Stimulated activated CD8-positive, alpha-beta memory T cell treated with anti-CD3 and anti-CD28 coated beads, Interleukin-2, amount 100 ng/mL, for 48 hours (primary cell): Measurements from ENCODE around the gene UPP2.

Source experiments
- DNase-seq, 2 donors: peaks; one replicate each; pipeline ENCODE4 v3.0.0-alpha.2; 2020; ENCODE audit warnings: low read depth in 2 of 2

Gene UPP2

GRCh38 chr2:158104903-158105302, 3.2 kb downstream of the UPP2 start:
- no peak for DNase-seq

- no peak for DNase-seq
Observed at GRCh38 chr2:158112992-158113391, 11.3 kb downstream of the UPP2 start.

GRCh38 chr2:158113741-158114295, 12.1 kb downstream of the UPP2 start:
- DNase-seq, result no peak

DNA sequence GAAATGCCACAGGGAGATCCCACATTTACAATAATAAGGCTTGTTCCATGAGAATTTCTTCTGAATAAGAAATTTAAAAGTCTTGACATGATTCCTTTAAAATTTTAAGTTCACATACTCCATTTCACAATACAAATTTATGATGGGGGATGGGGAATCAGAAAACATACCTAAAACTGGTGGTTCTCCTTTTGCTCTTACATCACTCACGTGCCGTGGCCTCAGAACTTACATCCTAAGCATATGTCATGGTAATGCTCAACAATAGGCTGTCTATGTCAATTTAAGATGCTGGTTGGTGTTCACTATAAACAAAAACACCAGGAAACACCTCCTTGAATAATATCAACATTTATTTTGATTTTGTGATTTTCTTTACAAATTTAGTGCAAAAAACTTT, 12.8 kb downstream of the UPP2 start:
- DNase-seq, result no peak

- no peak for DNase-seq
Observed at GRCh38 chr2:158115202-158115767, 13.6 kb downstream of the UPP2 start.

GRCh38 chr2:158116936-158117335, 15.3 kb downstream of the UPP2 start:
- DNase-seq, result no peak

DNA sequence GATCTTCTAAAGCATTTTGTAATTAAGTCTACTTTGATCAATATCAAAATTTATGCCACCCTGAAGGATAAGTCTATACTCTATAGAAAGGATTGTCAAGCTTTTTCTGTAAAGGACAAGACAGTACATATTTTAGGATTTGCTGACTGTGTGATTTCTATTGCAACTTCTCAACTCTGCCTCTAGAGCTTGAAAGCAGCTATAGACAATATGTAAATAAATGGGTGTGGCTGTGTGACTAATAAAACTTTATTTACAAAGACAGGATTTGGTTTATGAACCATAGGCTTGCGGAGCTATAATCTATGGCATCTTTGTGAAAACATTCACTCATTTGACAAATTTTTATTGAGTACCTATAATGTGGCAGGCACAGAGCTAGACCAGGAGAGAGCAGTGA, 18.4 kb downstream of the UPP2 start:
- DNase-seq, result no peak

GRCh38 chr2:158120664-158121641, 19.3 kb downstream of the UPP2 start:
- DNase-seq, result no peak

- no peak for DNase-seq
Observed at GRCh38 chr2:158124896-158125295, 23.2 kb downstream of the UPP2 start.

- no peak for DNase-seq
Observed at GRCh38 chr2:158125756-158126498, 24.3 kb downstream of the UPP2 start.

- DNase-seq, result no peak
Observed at GRCh38 chr2:158127380-158127804, 25.7 kb downstream of the UPP2 start.

DNA sequence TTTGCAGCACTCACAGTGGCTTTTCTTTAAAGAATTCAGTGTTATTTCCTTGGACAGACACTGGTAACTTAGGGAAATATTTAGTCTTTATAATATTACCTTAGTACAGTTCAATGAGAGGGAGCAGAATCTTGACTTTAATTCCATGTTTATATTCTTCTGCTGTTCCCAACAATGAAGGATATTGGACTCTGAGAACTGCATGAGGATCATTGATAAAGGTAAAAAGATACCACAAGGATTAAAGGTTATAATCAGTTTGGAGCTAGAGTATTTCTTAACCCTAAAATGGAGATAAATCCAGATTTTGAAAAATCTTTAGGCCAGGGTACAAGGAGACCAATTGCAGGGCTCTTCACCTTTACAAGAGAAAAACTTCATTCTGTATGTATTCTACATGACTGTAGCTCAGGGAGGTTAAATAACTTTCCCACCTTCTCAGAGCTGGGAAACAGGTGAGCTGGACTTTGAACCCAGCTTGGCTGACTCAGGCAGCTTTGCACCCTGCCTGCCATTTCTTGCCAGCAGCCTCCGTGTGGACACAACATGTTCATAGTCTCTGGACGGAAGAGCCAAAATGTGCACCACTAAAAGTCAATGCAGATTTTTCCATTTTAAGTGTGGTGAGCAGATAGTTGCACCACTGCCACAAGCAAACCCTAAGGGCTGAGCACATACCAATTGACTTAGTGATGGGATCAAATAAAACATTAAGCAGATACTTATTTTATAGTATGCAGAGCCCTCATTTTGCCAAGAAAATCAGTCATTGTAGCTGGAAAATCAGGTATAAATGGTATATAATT, 26.7 kb downstream of the UPP2 start:
- DNase-seq, result no peak

- no peak for DNase-seq
Observed at GRCh38 chr2:158129037-158129436, 27.4 kb downstream of the UPP2 start.

- no peak for DNase-seq
Observed at GRCh38 chr2:158130832-158131473, 29.3 kb downstream of the UPP2 start.

- DNase-seq, result no peak
Observed at GRCh38 chr2:158131483-158131912, 29.8 kb downstream of the UPP2 start.

GRCh38 chr2:158131919-158132566, 30.4 kb downstream of the UPP2 start:
- DNase-seq, result no peak

DNA sequence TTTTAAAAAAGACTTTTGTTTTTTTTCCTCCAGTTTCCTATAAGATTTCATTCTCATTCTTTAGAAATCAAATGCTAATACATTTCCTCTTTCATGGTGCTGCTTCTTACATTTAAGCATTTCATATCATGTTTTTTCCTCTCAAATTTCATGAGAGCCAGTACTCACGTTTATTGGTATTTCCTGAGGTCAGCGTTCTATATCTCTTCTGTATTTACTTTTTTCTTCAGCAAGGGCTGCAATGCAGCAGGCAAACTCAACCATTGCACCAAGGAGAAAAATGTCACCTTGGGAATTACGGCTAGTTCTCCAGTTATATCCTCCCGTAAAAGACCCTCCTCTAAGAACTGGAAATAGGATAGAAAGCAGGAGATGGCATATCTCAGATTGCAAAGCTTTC, 32.4 kb downstream of the UPP2 start:
- DNase-seq, result no peak

DNA sequence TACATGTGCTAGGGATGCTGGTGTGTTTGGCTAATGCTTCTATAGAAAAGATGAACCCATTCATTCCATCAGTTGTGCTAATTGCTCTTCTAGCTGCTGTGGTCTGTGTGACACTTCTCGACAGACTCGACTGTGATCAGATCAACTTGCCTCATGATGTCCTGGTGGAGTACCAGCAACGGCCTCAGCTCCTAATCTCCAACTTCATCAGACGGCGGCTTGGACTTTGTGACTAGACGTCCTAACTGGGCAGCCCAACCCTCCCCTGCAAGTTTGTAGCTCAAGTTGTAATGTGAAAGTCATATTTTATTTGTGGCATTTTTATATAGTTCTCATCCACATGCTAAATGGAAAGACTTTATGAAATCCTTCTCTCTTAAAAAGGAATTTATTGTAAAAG, 33.0 kb downstream of the UPP2 start:
- DNase-seq, result no peak

DNA sequence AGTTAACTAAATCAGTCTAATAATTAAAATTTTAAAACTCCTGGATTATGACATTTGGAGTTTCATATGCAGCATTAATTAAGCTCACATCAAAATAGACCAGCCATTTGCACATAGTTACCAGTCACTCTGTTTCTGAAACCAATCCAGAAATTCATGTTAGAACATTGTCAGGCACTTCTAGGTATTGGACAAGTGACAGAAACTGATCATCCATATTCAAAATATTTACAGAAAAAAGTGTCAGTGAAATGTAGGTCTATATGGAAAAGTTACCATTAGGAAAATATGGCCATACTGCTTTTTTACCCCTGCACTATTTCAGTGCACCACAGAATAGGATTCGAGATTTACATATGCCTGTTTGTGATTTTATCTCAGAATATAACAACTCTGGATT, 33.4 kb downstream of the UPP2 start:
- no peak for DNase-seq

- no peak for DNase-seq
Observed at GRCh38 chr2:158138255-158138654, 36.6 kb downstream of the UPP2 start.
